Activated CD4-positive, alpha-beta T cell treated with anti-CD3 and anti-CD28 coated beads for 48 hours (primary cell): Measurements from ENCODE around the gene BAHD1.
"Not testable (repeated sequence)": the region's sequence is repeated elsewhere in the genome, so short reads cannot be mapped to it uniquely, and the experiment has no call there.

Experiments
- DNase-seq: peaks from one replicate; pipeline ENCODE4 v3.0.0-alpha.2; 2020

The BAHD1 gene

DNA sequence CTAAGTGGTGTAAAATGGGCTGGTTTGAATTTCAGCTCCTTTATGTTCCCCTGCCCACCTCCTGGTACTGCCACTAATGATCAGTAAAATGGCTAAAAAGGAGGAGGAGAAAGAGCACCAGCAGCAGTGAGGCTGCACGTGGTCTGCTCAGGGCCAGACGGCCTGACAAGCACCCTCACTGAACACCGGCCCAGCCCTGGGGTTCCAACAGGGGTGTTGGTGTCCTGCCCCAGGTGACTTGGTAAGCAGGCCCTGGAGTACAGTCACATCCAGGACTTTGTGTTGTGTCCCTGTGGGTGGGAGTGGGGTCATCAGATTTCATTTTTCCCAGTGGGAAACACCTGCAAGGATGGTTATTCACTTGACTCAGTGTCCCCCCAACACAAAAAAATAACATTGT lies 5.4 kb downstream of the BAHD1 start:
- DNase-seq = no peak

- DNase-seq = no peak
Measured at GRCh38 chr15:40448354-40448753, 7.6 kb downstream of the BAHD1 start.

GRCh38 chr15:40449275-40449674 lies 8.5 kb downstream of the BAHD1 start:
- DNase-seq = no peak

DNA sequence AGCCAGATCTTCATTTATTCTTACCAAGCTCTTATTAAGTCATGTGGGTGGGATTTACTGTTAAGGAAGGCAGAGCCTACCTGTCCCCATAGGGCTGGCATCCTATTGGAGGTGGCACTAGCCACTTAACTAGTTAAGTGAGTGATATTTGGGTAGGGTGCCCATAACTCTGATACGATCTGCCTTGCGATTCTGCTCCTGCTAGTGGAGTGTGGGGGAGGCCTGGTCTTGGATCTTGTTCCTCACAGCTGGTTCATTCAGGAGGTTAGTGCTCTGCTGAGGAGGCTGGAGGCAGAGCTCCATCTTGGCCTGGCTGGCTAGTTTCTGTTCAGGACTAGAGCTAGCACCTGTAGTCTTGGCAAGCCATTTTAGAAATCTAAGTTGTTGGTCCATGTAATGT lies 9.3 kb downstream of the BAHD1 start:
- no peak for DNase-seq

GRCh38 chr15:40451527-40452158 lies 10.9 kb downstream of the BAHD1 start:
- no peak for DNase-seq

DNA sequence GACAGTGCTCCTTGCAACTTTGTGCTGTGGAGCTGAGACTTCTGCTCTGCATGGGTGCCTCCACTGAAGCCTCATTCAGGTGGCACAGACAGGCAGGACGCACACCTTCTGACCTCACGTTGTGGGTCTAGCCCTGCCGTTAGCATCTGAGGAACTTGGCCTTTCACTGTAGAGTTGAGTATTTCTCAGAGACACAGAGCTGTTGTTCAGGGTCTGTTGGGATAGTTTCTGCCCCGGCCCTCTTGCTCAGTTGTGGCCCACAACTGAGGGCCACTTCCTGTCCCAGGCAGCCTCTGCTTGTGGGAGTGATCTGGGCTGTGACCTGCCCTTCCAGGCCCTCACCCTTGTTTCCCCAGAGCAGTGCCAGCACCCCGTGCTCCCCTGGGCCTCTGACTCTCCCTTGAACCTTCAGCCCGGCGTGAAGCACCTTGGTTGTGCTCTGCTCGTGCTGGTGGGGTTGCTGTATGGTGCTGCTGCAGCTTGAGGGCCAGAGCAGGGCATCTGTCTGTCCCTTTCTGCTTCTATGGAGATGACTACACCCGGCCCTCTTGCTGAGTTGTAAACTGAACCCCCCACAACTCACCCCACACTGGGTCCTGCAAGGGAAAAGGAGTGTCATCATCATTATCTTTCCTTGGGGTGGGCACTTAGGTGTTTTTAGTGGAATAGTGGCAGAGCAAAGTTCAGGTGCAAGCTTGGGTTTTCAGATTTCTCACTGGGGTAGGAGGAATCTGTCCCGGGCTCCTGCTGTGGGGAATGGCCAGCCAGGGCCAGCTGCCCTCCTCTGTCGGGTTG lies 11.7 kb downstream of the BAHD1 start:
- DNase-seq = no peak

DNA sequence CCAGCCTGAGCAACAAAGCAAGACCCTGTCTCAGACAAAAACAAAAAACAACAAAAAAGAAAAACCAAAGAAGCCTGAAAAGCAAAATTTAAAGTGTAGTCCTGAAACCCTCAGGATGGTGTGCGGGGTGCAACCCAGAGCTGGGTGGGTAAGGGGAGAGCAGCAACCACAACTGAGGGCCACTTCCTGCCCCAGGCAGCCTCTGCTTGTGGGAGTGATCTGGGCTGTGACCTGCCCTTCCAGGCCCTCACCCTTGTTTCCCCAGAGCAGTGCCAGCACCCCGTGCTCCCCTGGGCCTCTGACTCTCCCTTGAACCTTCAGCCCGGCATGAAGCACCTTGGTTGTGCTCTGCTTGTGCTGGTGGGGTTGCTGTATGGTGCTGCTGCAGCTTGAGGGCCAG lies 13.2 kb downstream of the BAHD1 start:
- DNase-seq = not testable (repeated sequence)

DNA sequence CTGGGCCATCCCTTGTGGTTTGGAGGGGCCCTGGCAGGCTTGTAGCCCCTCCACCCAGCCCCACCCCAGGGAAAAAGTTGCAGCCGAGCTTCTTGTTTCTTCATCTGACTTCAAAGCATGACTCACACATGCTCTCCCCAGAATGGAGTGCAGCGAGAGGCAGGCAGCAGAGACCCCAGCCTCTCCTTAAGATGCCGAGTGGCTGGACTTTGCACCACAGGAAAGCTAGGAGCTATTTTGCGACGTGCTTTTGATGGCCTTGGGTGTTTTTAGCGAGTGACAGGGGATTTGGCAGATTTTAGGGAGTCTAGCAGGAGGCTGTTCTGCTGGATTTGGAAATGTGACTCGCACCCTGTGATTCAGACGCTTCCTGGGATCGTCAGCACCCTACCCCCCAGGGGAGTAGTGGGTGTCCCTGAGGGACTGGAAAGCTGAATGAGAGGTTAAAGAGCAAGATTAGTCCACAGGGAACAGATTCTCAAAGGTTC lies 14.2 kb downstream of the BAHD1 start:
- no peak for DNase-seq

DNA sequence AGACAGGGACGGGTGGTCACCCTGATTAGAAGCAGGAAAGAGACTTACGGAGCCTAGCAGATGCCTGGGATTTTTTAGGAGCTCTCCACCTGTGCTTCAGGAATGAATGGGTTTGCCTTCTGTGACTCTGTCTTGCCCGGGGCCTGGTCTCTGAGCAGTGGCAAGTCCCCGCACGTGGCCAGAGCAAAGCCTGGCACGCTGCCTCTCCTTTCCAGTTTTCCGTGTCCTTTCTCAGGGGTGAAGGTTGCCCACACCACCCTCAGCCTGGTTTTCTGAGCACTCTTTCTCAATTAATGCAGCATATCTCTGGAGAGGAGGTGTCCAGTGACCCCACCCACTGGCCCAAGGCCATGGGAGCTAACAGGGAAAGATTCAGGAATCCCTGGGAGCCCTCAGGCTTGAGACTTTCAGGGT lies 15.6 kb downstream of the BAHD1 start:
- DNase-seq = no peak

DNA sequence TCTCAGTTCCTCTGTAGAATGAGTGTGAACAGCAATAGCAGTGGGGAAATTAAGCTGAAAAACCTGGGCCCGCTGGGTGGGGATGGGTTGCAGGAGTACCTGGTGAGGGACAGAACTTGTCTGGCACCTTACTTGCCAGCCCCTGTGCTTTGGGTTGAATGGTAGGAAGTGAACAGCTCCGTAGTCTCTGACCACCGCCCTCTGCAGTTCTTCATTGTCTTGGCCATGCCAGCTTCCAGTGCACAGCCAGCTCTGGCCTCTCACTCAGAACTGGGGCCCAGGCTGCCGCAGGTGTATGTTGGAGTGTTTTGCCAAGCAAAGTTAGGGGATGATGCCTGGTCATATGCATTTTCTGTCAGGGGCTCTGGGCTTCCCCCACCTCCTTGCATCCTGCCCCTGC lies 16.0 kb downstream of the BAHD1 start:
- DNase-seq = no peak

DNA sequence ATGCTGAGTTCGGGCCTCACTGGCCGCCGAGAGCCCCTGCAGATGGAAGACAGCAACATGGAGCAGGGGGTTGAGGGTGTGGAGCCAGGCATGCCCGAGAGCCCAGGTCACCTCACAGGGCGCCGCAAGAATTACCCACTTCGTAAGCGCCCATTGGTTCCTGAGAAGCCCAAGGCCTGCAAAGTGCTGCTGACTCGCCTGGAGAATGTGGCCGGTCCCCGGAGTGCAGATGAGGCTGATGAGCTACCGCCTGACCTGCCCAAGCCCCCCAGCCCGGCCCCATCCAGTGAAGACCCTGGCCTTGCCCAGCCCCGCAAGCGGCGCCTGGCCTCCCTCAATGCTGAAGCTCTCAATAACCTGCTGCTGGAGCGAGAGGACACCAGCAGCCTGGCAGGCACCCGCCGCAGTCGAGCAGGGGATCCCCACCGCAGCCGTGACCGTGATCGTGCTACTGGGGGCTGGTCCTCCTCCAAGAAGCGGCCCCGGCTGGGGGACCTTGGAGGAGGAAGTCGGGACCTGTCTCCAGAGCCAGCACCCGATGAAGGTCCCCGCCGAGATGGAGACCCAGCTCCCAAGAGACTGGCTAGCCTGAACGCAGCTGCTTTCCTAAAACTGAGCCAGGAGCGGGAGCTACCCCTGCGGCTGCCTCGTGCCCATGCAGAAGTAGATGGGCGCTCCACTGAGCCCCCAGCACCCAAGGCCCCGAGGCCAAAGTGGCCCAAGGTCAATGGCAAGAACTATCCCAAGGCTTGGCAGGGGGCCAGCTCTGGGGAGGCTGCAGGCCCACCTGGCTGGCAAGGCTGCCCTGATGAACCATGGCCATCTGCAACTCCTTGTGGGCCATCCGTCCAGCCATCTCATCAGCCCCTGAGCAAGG lies 18.0 kb downstream of the BAHD1 start:
- DNase-seq = no peak

- no peak for DNase-seq
Measured at GRCh38 chr15:40459391-40460015, 18.8 kb downstream of the BAHD1 start.

DNA sequence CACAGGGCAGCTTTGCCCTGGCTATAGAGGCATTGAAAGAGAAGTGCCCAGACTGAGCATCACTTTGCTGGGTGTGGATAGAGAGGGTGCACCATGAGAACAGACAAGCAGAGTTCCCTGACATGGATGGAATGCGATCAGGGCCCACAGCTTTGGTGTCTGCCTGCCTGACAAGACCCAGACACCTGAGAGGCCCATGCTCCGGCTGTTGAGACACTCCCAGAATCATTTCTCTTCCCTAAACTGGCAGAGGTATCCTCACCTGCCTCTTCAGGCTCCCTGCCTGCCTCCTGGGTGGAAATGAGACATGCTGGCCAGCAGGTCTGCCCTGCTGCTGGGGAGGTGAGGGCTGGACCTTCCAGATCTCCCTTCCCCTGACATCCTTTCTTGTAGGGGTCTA lies 19.7 kb downstream of the BAHD1 start:
- DNase-seq = no peak

DNA sequence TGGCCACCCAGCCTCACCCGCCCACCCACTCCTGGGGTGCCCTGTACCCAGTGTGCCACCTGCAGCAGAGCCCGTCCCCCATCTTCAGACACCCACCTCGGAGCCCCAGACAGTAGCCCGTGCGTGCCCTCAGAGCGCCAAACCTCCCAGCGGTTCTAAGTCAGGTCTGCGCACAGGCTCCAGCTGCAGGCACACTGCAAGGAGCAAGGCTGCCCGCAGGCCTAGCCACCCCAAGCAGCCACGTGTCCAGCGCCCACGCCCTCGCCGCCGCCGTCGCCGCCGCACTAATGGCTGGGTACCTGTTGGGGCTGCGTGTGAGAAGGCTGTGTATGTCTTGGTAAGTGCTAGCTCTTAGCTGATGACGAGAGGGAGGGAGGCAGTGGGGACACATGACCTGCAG lies 21.2 kb downstream of the BAHD1 start:
- DNase-seq = no peak

DNA sequence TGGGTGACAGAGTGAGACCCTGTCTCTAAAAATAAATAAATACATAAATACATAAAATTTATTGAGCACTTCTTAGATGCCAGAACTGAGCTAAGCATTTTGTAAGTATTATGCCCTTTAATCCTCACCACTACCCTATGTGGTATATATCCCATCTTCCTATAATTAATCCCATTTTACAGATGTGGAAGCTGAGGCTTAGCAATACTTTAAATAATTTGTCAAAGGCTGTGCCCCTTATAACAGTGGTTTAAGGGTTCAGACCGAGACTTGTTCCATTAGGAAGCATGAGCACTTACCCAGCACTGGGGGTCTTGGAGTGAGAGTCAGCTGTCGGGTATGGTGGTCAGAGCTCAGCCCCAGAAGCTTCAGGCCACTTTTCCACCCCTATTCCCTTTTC lies 22.5 kb downstream of the BAHD1 start:
- no peak for DNase-seq

DNA sequence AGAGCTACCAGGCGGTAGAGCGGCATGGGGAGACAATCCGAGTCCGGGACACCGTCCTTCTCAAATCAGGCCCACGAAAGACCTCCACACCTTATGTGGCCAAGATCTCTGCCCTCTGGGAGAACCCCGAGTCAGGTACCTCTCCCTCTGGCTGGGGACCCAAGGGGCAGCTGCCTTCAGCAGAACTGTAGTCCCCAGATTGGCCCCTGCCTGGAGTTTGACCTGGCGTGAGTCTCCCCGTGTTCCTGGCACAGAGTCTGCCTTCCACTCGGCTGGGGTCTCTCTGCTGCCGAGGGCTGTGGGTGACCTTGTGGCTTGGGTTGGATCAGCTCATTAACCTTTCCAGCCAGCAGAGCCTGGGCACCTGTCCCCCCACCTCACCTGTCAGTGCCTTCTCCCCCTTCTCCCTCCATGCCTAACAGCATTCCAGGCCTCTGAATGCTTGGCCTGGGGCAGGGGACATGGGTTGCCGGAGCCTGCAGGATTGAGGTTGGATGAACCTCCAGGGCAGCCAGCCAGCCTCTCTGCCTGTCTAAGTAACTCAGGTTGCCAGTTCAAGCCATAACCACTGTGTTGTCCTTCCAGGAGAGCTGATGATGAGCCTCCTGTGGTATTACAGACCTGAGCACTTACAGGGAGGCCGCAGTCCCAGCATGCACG lies 23.3 kb downstream of the BAHD1 start:
- no peak for DNase-seq

GRCh38 chr15:40464595-40465185 lies 23.9 kb downstream of the BAHD1 start:
- no peak for DNase-seq

DNA sequence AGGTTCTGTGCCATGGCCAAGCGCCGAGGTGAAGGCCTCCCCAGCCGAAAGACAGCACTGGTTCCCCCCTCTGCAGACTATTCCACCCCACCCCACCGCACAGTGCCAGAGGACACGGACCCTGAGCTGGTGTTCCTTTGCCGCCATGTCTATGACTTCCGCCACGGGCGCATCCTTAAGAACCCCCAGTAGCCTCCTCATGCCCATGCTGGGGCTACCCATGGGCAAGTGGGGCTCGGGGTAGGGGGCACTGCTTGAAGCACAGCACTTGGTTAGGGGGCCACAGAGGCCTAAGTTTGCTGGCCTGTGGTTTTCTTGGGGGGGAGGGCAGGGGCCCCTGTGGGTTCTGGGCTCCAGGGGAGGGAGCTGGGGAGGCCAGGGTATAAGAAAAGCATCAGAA lies 25.2 kb downstream of the BAHD1 start:
- DNase-seq = no peak

- DNase-seq = no peak
Measured at GRCh38 chr15:40466426-40467260, 25.9 kb downstream of the BAHD1 start.

GRCh38 chr15:40467261-40467615 lies 26.5 kb downstream of the BAHD1 start:
- no peak for DNase-seq

- no peak for DNase-seq
Measured at GRCh38 chr15:40468898-40469331, 28.2 kb downstream of the BAHD1 start.
